ENCODE measurements around the gene SULT1A2.
"Not testable (repeated sequence)": the region's sequence is repeated elsewhere in the genome, so short reads cannot be mapped to it uniquely, and the experiment has no call there.

The SULT1A2 gene

GRCh38 chr16:28608867-28609596 is 12.2 kb upstream of the SULT1A2 start:
- DNase-seq = not testable (repeated sequence)

GRCh38 chr16:28608496-28608808 is 11.6 kb upstream of the SULT1A2 start:
- DNase-seq = not testable (repeated sequence)

GRCh38 chr16:28607681-28608495 is 11.0 kb upstream of the SULT1A2 start:
- DNase-seq = not testable (repeated sequence)

GRCh38 chr16:28607116-28607623 is 10.3 kb upstream of the SULT1A2 start:
- DNase-seq = no peak

GRCh38 chr16:28606291-28607115 is 9.7 kb upstream of the SULT1A2 start:
- DNase-seq = no peak

- no peak for DNase-seq
Measured at GRCh38 chr16:28604186-28604565, 7.3 kb upstream of the SULT1A2 start.

- no peak for DNase-seq
Measured at GRCh38 chr16:28603381-28604185, 6.7 kb upstream of the SULT1A2 start.

GRCh38 chr16:28602529-28602928 is 5.7 kb upstream of the SULT1A2 start:
- DNase-seq = no peak

- not testable (repeated sequence) for DNase-seq
Measured at GRCh38 chr16:28602062-28602461, 5.2 kb upstream of the SULT1A2 start.

GRCh38 chr16:28601589-28601988 is 4.7 kb upstream of the SULT1A2 start:
- not testable (repeated sequence) for DNase-seq

GRCh38 chr16:28600965-28601364 is 4.1 kb upstream of the SULT1A2 start:
- not testable (repeated sequence) for DNase-seq

- not testable (repeated sequence) for DNase-seq
Measured at GRCh38 chr16:28599377-28600285, 2.8 kb upstream of the SULT1A2 start.

- DNase-seq = no peak
Measured at GRCh38 chr16:28597692-28598261, 927 bp upstream of the SULT1A2 start.

- no peak for DNase-seq
Measured at GRCh38 chr16:28596115-28596630, 677 bp downstream of the SULT1A2 start.

GRCh38 chr16:28595451-28595850 is 1.4 kb downstream of the SULT1A2 start:
- not testable (repeated sequence) for DNase-seq

- DNase-seq = no peak
Measured at GRCh38 chr16:28592979-28593553, 3.8 kb downstream of the SULT1A2 start.

- DNase-seq = no peak
Measured at GRCh38 chr16:28592511-28592910, 4.3 kb downstream of the SULT1A2 start.

- no peak for DNase-seq
Measured at GRCh38 chr16:28591355-28591754, 5.5 kb downstream of the SULT1A2 start.

- DNase-seq = no peak
Measured at GRCh38 chr16:28590384-28591340, 6.2 kb downstream of the SULT1A2 start.

All from KG1 (cell line).